ENCODE results near the gene UCHL3. TPM values are rescaled to one million over a fixed set of nuclear protein-coding genes. Genes with fewer than 3 reads are reported as not detected.
A peak's percentile ranks its signal among the peaks of the same experiment; 100 is the strongest.

Gene UCHL3
- total RNA-seq, 1 experiment from 2014 or later, result 50.8 TPM

DNA sequence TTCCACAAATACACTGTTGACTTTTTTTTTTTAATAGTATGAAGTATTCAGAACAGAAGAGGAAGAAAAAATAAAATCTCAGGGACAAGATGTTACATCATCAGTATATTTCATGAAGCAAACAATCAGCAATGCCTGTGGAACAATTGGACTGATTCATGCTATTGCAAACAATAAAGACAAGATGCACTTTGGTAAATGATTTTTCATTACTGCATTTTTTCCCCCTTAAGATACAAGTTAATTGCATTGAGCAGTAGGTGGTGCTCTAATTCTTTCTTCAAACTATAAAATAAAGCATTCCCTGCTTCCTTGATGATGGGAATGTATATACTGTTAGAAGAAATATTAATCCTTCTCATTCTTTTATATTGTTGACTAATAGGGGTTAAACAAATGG, 17.1 kb downstream of the UCHL3 start:
- H3K9me3 ChIP-seq (ENCODE audit: control insufficient read depth, low read depth, low read length), result no peaks in the 10 kb centered on the region
- H4K5ac ChIP-seq (ENCODE audit: insufficient read length, low read depth, low read length), result no peak overlapping the region
- no peak overlapping the region for H3K4me2 ChIP-seq (ENCODE audit: insufficient read depth, insufficient read length, low read length)
- H3K18ac ChIP-seq (ENCODE audit: insufficient read length, low read depth, low read length), result no peak overlapping the region
- Mint-ChIP-seq H3K27me3 (ENCODE audit: low read depth) (no peaks in the 10 kb centered on the region), H3K9me3 (no peaks in the 10 kb centered on the region), H3K4me3 (no peak overlapping the region), H3K36me3 (ENCODE audit: insufficient read depth in 1 of 3, low read depth in 3 of 3) (peaks cover 5 to 31% (median 15%) of the 10 kb centered on the region in 3 experiments; a peak in 6 of 7 replicates), H3K27ac (no peak overlapping the region), H3K4me1 (no peaks in the 10 kb centered on the region)
- H3T11ph ChIP-seq (ENCODE audit: low read length), result no peak overlapping the region
- no peak overlapping the region for H3K9ac ChIP-seq (ENCODE audit: extremely low read depth, insufficient read length, low read length)
- no peak overlapping the region for H2AK5ac ChIP-seq (ENCODE audit: insufficient read length, low read length)
- H3K23me2 ChIP-seq (ENCODE audit: insufficient read length, low read depth, low read length, poor library complexity, severe bottlenecking), result no peaks in the 10 kb centered on the region
- H3K79me1 ChIP-seq (ENCODE audit: insufficient read depth, low read depth, low read length, poor library complexity, severe bottlenecking), result no peaks in the 10 kb centered on the region
- H4K20me1 ChIP-seq (ENCODE audit: control insufficient read depth, insufficient read depth, insufficient read length), result no peaks in the 10 kb centered on the region
- H4K8ac ChIP-seq (replicated peaks; ENCODE audit: insufficient read length, low read depth, low read length), result no peak overlapping the region
- no peak overlapping the region for H3K23ac ChIP-seq (ENCODE audit: insufficient read length, low read depth, low read length)
- no peak overlapping the region for H2BK15ac ChIP-seq (ENCODE audit: low read depth, low read length)
- H2BK120ac ChIP-seq (ENCODE audit: low read depth, low read length, poor library complexity, severe bottlenecking), result no peak overlapping the region
- no peak overlapping the region for H3K56ac ChIP-seq (ENCODE audit: insufficient read length, low read depth, low read length)
- TF ChIP-seq, protein P1, sequence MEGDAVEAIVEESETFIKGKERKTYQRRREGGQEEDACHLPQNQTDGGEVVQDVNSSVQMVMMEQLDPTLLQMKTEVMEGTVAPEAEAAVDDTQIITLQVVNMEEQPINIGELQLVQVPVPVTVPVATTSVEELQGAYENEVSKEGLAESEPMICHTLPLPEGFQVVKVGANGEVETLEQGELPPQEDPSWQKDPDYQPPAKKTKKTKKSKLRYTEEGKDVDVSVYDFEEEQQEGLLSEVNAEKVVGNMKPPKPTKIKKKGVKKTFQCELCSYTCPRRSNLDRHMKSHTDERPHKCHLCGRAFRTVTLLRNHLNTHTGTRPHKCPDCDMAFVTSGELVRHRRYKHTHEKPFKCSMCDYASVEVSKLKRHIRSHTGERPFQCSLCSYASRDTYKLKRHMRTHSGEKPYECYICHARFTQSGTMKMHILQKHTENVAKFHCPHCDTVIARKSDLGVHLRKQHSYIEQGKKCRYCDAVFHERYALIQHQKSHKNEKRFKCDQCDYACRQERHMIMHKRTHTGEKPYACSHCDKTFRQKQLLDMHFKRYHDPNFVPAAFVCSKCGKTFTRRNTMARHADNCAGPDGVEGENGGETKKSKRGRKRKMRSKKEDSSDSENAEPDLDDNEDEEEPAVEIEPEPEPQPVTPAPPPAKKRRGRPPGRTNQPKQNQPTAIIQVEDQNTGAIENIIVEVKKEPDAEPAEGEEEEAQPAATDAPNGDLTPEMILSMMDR (conservative IDR thresholded peaks at IDR 0.05), result peak; percentile 49; the same call in 2 of the 3 replicates
- H2BK5ac ChIP-seq (ENCODE audit: insufficient read length, low read length), result no peak overlapping the region
- no peak overlapping the region for H2AFZ ChIP-seq (ENCODE audit: low read length)
- H2BK12ac ChIP-seq (ENCODE audit: insufficient read length, low read depth, low read length), result no peak overlapping the region
- no peaks in the 10 kb centered on the region for H3K4me1 ChIP-seq (ENCODE audit: insufficient read depth, low read length)
- no peaks in the 10 kb centered on the region for H3K27me3 ChIP-seq (ENCODE audit: insufficient read depth, low read length)
- no peaks in the 10 kb centered on the region for H3K79me2 ChIP-seq (ENCODE audit: insufficient read depth, low read length)
- no peak overlapping the region for H2BK20ac ChIP-seq (ENCODE audit: low read depth, low read length, poor library complexity, severe bottlenecking)
- no peak overlapping the region for H4K91ac ChIP-seq (ENCODE audit: insufficient read length, low read depth, low read length)
- DNase-seq, result no peak
- H3K4ac ChIP-seq (ENCODE audit: low read depth, low read length), result no peak overlapping the region
- no peak overlapping the region for H3K14ac ChIP-seq (ENCODE audit: insufficient read depth, low read length)
- H3K27ac ChIP-seq (ENCODE audit: insufficient read length, low read depth, low read length), result no peak overlapping the region

Data from H9 (cell line).